SK-N-SH treated with all-trans-retinoic acid at 6 μM for 48 hours (cell line): ENCODE measurements around the gene HAAO.

Source experiments
- ESRRG ChIP-seq: fragments of 250-450 bp; sonication (Bioruptor Pico); IDR thresholded peaks from 2 replicates; pipeline ENCODE4 v1.6.1; 2021; ENCODE audit warnings: mild to moderate bottlenecking
- TF ChIP-seq, protein P1 (sequence below): fragments of 250-450 bp; sonication (Bioruptor Pico); IDR thresholded peaks from 2 replicates; pipeline ENCODE4 v1.8.0; 2020; ENCODE audit warnings: mild to moderate bottlenecking, moderate library complexity, borderline replicate concordance

DNA sequence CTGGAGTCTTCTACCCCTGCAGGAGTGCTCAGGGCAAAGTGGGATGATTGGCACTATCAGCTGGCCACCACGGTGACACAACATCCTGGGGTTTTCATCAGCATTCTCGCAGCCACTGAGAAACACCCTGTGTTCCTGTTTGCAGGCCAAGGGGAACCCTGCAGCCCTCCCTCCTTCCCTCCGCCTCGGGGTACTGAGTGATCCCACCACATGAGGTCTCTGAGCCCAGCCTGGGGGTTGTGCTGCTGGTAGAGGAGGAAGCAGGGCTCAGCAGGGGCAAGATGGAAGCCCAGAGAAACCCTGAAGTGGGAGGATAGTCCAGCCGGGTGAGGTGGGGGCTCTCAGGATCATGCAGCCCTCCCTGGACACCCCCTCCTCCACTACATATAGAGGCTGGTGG, 28.3 kb downstream of the HAAO start, which contains the start of gene OXER1:
- TF ChIP-seq, protein P1, sequence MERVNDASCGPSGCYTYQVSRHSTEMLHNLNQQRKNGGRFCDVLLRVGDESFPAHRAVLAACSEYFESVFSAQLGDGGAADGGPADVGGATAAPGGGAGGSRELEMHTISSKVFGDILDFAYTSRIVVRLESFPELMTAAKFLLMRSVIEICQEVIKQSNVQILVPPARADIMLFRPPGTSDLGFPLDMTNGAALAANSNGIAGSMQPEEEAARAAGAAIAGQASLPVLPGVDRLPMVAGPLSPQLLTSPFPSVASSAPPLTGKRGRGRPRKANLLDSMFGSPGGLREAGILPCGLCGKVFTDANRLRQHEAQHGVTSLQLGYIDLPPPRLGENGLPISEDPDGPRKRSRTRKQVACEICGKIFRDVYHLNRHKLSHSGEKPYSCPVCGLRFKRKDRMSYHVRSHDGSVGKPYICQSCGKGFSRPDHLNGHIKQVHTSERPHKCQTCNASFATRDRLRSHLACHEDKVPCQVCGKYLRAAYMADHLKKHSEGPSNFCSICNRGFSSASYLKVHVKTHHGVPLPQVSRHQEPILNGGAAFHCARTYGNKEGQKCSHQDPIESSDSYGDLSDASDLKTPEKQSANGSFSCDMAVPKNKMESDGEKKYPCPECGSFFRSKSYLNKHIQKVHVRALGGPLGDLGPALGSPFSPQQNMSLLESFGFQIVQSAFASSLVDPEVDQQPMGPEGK, result no peak
- no peak for TF ChIP-seq ESRRG (CRISPR knock-in tag)
